ENCODE measurements around the gene WNT3.

WNT3 gene

GRCh38 chr17:46727572-46728348 is 90.7 kb downstream of the WNT3 start:
- DNase-seq, result no peak

- DNase-seq, result no peak
Measured at GRCh38 chr17:46726206-46726605, 92.3 kb downstream of the WNT3 start.

GRCh38 chr17:46722662-46723285 is 95.7 kb downstream of the WNT3 start:
- DNase-seq, result peak; percentile 85

GRCh38 chr17:46720408-46720807 is 98.1 kb downstream of the WNT3 start:
- no peak for DNase-seq

GRCh38 chr17:46719891-46720290 is 98.6 kb downstream of the WNT3 start:
- no peak for DNase-seq

- DNase-seq, result no peak
Measured at GRCh38 chr17:46717999-46718398, 100.5 kb downstream of the WNT3 start.
